GM19025 (cell line): ENCODE data around the gene MCMBP.
"Not testable (repeated sequence)": the region's sequence is repeated elsewhere in the genome, so short reads cannot be mapped to it uniquely, and the experiment has no call there.

Source experiments
- ATAC-seq: cut with Tn5 transposase; IDR thresholded peaks from one replicate; pipeline ENCODE4 v1.9.1; 2021; ENCODE audit warnings: mild to moderate bottlenecking, low read depth, moderate library complexity; ENCODE audit not compliant: unreplicated experiment

Gene MCMBP

GRCh38 chr10:119883901-119884611, 11.4 kb upstream of the MCMBP start:
- ATAC-seq = not testable (repeated sequence)

GRCh38 chr10:119878524-119878923, 5.9 kb upstream of the MCMBP start:
- no peak for ATAC-seq

GRCh38 chr10:119872860-119873681, 428 bp upstream of the MCMBP start:
- ATAC-seq = peak; percentile 91

DNA sequence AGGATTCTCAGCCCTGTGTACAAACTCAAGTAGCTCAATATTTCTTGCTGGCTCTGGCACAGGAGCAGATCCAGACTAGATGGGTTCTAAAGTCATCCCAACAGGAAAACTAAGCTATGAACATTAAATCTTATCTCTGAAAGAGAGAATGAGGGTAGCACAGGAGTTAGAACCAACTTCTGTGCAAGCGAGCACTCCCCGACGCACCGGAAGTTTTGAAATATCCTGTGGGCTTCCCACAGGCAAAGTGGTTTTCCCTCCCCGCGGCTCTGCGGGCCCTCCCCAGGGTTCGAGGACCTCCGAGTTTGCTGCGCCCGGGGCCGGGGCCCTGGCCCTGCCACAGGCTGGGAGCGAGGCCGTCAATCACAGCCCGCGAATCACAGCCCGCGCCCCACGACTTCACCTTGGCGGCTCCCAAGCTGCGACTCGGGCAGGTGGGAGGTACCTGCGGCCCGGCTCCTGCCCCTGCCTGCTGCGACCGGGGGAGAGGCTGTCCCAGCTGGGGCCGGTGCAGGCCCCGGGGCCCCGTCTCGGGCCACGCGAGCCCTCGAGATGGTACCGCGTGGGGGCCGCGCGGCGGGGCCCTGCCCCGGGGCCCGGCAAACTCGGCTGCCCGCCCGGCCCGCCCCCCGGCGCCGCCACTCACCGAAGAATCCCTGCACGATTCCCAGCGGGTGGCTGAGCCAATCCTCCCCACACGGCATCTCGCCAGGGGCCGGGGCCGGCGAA, 598 bp downstream of the MCMBP start:
- peak; percentile 30 for ATAC-seq

GRCh38 chr10:119869398-119869797, 3.2 kb downstream of the MCMBP start:
- ATAC-seq = not testable (repeated sequence)

DNA sequence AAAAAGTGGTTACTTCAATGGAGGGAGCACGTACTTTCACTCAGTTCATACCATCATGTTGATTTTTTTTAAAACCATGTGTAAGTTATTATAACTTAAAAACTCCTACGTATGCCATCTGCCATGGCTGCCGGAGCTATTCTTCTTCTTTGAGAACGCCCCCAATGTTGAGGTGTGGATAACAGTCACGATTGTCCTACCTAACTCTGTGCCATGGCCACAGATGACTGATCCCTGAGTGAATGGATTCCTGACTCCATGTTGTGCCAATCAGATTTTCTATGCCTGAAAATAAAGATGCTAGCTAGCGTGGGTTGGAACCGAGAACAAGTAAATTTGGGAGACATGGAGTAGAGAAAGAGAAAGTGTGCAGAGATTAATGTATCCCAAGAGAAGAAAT, 5.3 kb downstream of the MCMBP start:
- ATAC-seq = no peak

DNA sequence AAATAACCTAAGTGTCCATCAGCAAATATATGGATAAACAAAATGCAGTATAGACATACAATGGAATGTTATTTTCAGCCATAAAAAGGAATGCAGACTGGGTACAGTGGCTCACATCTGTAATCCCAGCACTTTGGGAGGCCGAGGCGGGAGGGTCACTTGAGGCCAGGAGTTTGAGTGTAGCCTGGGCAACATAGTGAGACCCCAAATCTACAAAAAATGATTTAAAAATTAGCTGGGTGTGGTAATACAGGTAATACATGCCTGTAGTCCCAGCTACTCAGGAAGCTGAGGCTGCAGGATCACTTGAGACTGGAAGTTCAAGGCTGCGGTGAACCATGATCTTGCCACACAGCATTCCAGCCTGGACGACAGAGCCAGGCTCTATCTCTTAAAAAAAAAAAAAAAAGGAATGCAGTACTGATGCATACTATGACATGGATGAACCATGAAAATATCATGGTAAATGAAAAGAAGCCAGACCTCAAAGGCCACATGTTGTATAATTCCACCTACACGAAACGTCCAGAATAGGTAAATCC, 6.9 kb downstream of the MCMBP start:
- no peak for ATAC-seq

DNA sequence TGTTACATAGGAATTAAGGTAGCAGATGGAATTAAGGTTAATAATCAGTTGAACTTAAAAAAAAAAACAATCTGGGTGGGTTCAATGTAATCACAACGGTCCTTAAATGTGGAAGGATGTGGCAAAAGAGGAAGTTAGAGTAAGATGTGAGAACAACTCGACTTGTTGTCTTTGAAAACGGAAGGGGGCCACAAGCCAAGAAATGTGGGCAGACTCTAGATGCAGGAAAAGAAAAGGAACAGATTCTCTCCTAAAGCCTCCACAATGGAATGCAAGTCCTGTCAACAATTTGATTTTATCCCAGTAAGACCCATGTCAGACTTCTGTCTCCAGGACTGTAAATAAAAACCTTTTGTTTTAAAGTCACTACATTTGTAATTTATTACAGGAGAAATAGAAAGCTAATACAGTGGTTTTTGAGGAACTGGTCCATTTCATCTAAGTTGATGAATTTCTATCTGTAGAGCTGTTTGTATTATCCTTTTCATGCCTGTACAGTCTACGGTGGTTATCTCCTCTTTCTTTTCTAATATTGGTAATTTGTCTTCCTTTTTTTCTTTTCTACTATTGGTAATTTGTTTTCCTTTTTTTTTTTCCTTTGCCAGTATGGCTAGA, 8.6 kb downstream of the MCMBP start:
- ATAC-seq = no peak

DNA sequence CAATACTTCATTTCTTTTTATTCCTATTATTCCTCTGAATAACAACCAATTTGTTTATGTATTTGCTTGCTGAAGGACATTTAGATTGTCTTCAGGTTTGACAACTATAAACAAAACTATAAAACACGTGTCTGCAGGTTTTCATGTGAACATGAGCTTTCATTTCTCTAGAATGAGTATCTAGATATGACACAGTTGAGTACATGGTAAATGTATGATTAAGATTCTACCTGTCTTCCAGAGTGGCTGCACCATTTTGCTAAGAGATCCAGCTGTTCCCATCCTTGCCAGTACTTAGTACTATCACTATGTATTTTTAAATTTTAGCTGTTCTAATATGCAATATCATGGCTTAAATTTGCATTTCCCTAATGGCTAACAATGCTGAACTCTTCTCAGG, 10.1 kb downstream of the MCMBP start:
- ATAC-seq = no peak

GRCh38 chr10:119860866-119861607, 11.6 kb downstream of the MCMBP start:
- ATAC-seq = no peak

DNA sequence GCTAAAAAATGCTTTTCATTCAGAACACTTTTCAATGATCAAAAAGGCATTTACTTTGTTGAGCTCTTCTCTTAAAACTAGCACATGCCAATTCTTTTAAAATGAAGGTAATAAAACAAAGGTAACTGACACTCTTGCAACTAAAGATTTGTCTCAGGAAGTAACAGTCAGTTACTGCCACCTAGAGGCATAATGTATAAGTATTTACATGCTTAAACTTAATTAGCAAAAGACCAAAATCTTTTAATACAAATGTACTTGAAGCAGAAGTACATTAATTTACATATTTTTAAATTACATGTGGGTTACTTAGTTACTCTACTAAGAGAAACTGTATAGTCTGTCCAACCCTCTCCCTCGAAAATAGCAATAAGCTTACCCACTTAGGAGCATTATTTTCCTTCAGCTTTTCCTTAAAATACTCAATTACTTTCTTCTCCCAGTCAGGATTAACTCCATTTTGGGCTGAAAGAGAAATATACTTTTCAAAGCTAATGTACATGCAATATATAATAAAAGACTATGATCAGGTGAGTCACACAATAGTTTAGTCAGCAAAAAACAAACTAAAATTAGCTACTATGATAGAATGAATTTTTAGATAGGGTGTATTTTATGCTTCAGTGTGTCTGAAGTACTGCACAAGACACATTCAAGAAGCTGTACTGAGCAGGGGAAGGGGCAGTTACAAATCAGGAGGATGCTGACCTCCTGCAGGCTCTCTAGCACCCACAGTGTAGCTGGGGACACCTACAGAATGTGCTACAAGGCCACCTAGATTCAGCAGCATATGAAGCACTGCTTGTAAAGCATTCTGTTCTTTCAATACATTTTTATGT, 13.0 kb downstream of the MCMBP start:
- no peak for ATAC-seq

- no peak for ATAC-seq
Measured at GRCh38 chr10:119858063-119858462, 14.6 kb downstream of the MCMBP start.

- ATAC-seq = no peak
Measured at GRCh38 chr10:119853574-119853973, 19.1 kb downstream of the MCMBP start.

GRCh38 chr10:119852822-119853221, 19.8 kb downstream of the MCMBP start:
- no peak for ATAC-seq

DNA sequence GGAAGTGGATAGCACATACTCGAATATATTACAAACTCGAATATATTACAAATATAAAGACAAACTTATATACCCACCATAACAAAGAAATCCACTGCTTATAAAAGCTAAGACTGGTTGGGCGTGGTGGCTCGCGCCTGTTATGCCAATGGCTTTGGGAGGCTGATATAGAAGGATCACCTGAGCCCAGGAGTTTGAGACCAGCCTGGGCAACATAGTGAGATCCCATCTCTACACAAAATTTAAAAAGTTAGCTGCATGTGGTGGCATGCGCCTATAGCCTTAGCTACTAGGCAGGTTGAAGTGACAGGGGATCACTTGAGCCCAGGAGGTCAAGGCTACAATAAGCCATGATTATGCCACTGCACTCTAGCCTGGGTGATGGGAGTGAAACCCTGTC, 20.4 kb downstream of the MCMBP start:
- no peak for ATAC-seq

DNA sequence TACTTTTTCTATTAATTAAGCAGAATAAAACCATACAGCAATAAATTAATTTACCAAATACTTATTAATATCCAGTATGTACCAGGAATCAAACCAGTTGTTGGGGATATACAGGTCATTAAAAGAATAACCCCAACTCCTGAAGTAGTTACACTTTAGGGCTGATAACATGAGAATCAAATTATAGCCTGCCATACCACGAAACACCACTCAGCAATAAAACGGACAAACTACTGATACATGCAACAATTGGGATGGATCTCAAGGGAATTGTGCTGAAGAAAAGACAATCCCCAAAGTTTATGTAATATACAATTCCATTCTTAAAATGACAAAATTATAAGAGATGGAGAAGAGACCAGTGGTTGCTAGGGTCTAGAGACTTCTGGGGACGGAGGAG, 22.7 kb downstream of the MCMBP start:
- no peak for ATAC-seq

DNA sequence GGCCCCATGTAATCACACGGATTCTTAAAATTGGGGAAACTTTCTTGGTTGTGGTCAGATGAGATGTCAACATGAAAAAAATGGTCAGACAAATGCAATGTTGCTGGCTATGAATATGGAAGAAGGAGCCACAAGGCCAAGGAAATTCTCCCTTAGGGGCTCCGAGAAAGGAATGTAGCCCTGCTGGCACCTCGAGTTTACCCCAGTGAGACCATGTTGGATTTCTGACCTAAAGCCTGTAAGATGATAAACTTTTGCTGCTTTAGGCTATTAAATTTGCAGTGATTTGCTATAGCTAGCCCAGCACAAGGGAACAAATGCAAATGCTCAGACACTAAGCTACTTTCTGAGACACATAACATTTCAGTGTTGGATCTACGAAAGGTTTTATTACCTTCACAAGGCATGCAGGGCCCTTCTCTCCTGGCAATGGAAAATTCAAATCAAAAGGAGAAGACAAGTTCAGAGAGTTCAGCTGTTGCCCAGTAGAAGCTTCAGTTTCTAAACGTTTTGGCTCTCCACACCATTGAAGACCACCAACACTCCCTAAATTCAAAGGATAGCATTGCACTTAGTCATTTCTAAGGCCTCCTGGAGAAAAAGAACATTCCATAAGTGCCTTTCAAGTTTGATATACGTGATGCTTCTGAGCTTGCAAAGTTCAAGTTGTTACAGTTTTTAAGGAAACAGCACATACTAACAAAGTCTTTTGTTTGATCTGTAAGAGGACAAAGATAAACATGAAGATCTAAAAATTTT, 23.4 kb downstream of the MCMBP start:
- no peak for ATAC-seq

DNA sequence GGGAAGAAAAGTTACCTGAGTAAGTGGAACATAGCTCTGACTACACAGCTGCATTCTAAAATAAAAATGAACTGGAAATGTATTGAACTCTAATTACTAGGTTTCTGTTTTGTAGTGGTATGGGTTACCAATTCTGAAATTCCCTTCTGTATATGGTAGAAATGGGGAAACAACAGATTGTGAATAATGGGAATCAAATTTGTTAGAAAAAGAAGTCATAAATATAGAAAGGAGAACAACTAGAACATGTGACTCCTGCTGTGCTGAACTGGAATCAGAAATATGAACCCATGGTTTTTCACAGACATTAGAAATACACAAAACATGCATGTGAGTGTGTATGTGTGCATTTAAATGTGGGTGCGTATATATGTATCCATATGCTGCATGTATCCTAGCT, 27.0 kb downstream of the MCMBP start:
- no peak for ATAC-seq
